Transverse colon (tissue), 4 donors: ENCODE data around the gene MAPK8IP3. TPM values are rescaled to one million over a fixed set of nuclear protein-coding genes. Genes with fewer than 3 reads are reported as not detected.

Source experiments
- DNase-seq: peaks from one replicate; pipeline ENCODE4 v3.0.0-alpha.2; 2019
- H3K27ac ChIP-seq, 4 donors: fragments of 200-600 bp; sonication (generic); 2 replicates each; pipeline ENCODE4 v1.5.1; 2016 to 2018; ENCODE audit warnings: inconsistent platforms in 4 of 4
- H3K27me3 ChIP-seq: fragments of 200-600 bp; sonication (generic); 2 replicates; pipeline ENCODE4 v1.5.1; 2017; ENCODE audit warnings: inconsistent platforms
- H3K36me3 ChIP-seq, 4 donors: fragments of 200-600 bp; sonication (generic); 2 replicates each; pipeline ENCODE4 v1.5.1; 2017 to 2019; ENCODE audit warnings: inconsistent platforms in 4 of 4
- H3K4me1 ChIP-seq, 4 donors: fragments of 200-600 bp; sonication (generic); 2 replicates each; pipeline ENCODE4 v1.5.1; 2017 to 2020; ENCODE audit warnings: inconsistent platforms in 4 of 4
- H3K4me3 ChIP-seq, 4 donors: fragments of 200-600 bp; sonication (generic); 1 replicate in 1 of 4; 2 replicates in 3 of 4; pipeline versions ENCODE4 v1.5.1 to v1.6.1; 2017 to 2019; ENCODE audit warnings: inconsistent platforms in 4 of 4
- H3K9me3 ChIP-seq, 2 donors: fragments of 200-600 bp; sonication (generic); 2 replicates each; pipeline ENCODE4 v1.5.1; 2017 to 2019; ENCODE audit warnings: inconsistent platforms in 2 of 2
- CTCF ChIP-seq, 5 experiments: fragments of 200-600 bp in 3 of 5; fragments of 450-650 bp in 2 of 5; sonication (generic) in 3 of 5; IDR thresholded peaks; 1 replicate in 2 of 5; 2 replicates in 3 of 5; pipeline ENCODE4 v1.5.1; 2016 to 2017; ENCODE audit warnings: antibody characterized with exemption in 5 of 5, inconsistent platforms in 3 of 5, mild to moderate bottlenecking in 2 of 5, moderate library complexity in 1 of 5
- EP300 ChIP-seq: sonication (generic); formaldehyde crosslinking; IDR thresholded peaks from one replicate; pipeline ENCODE4 v1.6.1; 2017; ENCODE audit warnings: antibody characterized with exemption, low read depth
- POLR2A ChIP-seq: fragments of 450-650 bp; IDR thresholded peaks from one replicate; pipeline ENCODE4 v1.6.1; 2016; ENCODE audit warnings: antibody characterized with exemption, mild to moderate bottlenecking, moderate library complexity
- POLR2AphosphoS5 ChIP-seq, 3 donors: sonication (generic); formaldehyde crosslinking; IDR thresholded peaks; one replicate each; pipeline ENCODE4 v1.6.1; 2016; ENCODE audit warnings: antibody characterized with exemption in 3 of 3
- WGBS, 2 donors: methylation state at CpG; one replicate each; pipeline ENCODE4 v1.1.5; 2018; ENCODE audit warnings: low coverage in 1 of 2; 5-methylcytosine and 5-hydroxymethylcytosine counted together
- in situ Hi-C, 4 donors: fragments of 200-750 bp; cut with MboI; loops; one replicate each; pipeline versions ENCODE4 v1.15.0 to v1.15.1; 2017; ENCODE audit warnings: low sequenced_read_pairs in 3 of 4, low pct_ligation_motif_present in 1 of 4, low pct_unique_long_range_greater_than_20kb in 1 of 4
- intact Hi-C: fragments of 100-400 bp; cut with DNase I; formaldehyde crosslinking; loops from one replicate; pipeline ENCODE4 v1.15.1; 2023; ENCODE audit warnings: low total_unique reads
- total RNA-seq, 4 donors: library from RNA; depleted of rRNA; stranded (reverse); fragments of >200 nt; gene quantifications; one replicate each; pipeline ENCODE4 v1.1.0, GENCODE V29; 2016

Gene MAPK8IP3
- total RNA-seq, 4 donors from 2014 or later: 74.0 to 250 (median 138) TPM

GRCh38 chr16:1670371-1670770 is 35.6 kb upstream of the MAPK8IP3 start:
- intact Hi-C loops (no loop called here), in situ Hi-C loops (no loop called here)
- no peak for TF ChIP-seq CTCF (IDR thresholded peaks at IDR 0.05)
- TF ChIP-seq POLR2AphosphoS5 (IDR thresholded peaks at IDR 0.05): no peak
- no peak for TF ChIP-seq POLR2A
- TF ChIP-seq EP300: no peak
- no peaks in the 10 kb centered on the region for H3K4me1 ChIP-seq
- H3K36me3 ChIP-seq: peaks cover 0 to 63% (median 32%) of the 10 kb centered on the region in 4 donors
- H3K27me3 ChIP-seq: no peaks in the 10 kb centered on the region
- no peak for DNase-seq
- 91 to 97% methylated on average over 8 to 19 of the region's 19 CpGs for WGBS, 2 donors
- no peaks in the 10 kb centered on the region for H3K9me3 ChIP-seq
- H3K4me3 ChIP-seq: no peak overlapping the region
- H3K27ac ChIP-seq: no peak overlapping the region

- Histone ChIP-seq H3K36me3 (peaks cover 0 to 67% (median 29%) of the 10 kb centered on the region in 4 donors), H3K27ac (no peak overlapping the region), H3K4me3 (no peak overlapping the region), H3K4me1 (no peaks in the 10 kb centered on the region), H3K9me3 (no peaks in the 10 kb centered on the region), H3K27me3 (no peaks in the 10 kb centered on the region)
- 90 to 100% methylated on average over 2 to 7 of the region's 7 CpGs for whole genome bisulfite sequencing, 2 donors
- no peak for TF ChIP-seq POLR2AphosphoS5 (IDR thresholded peaks at IDR 0.05)
- no peak for TF ChIP-seq CTCF (IDR thresholded peaks at IDR 0.05)
- no peak for TF ChIP-seq POLR2A
- TF ChIP-seq EP300: no peak
- in situ Hi-C loops: no loop called here
- intact Hi-C loops: no loop called here
- DNase-seq: no peak
Measured at GRCh38 chr16:1670866-1671265, 35.1 kb upstream of the MAPK8IP3 start.

GRCh38 chr16:1673424-1674151 is 32.4 kb upstream of the MAPK8IP3 start:
- Histone ChIP-seq H3K27me3 (no peaks in the 10 kb centered on the region), H3K9me3 (no peaks in the 10 kb centered on the region), H3K4me1 (peaks cover 0 to 10% (median 4%) of the 10 kb centered on the region in 4 donors), H3K36me3 (peaks cover 0 to 59% (median 17%) of the 10 kb centered on the region in 4 donors), H3K27ac (no peak overlapping the region), H3K4me3 (no peak overlapping the region)
- 95% methylated on average over 26 of the region's 26 CpGs; no CpG with 5 or more reads in 1 of the 2 donors for WGBS, 2 donors
- intact Hi-C loops (no loop called here), in situ Hi-C loops (no loop called here)
- TF ChIP-seq POLR2A (no peak), CTCF (IDR thresholded peaks at IDR 0.05) (no peak), POLR2AphosphoS5 (IDR thresholded peaks at IDR 0.05) (no peak), EP300 (no peak)
- no peak for DNase-seq

- no peak for TF ChIP-seq POLR2AphosphoS5 (IDR thresholded peaks at IDR 0.05)
- TF ChIP-seq CTCF (IDR thresholded peaks at IDR 0.05): no peak
- no peak for TF ChIP-seq EP300
- no peak for TF ChIP-seq POLR2A
- Histone ChIP-seq H3K9me3 (no peaks in the 10 kb centered on the region), H3K27ac (no peak overlapping the region), H3K27me3 (no peaks in the 10 kb centered on the region), H3K4me1 (peaks cover 3 to 16% (median 10%) of the 10 kb centered on the region in 4 donors), H3K4me3 (no peak overlapping the region), H3K36me3 (peaks cover 0 to 52% (median 13%) of the 10 kb centered on the region in 4 donors)
- in situ Hi-C loops (no loop called here), intact Hi-C loops (no loop called here)
- DNase-seq: no peak
- WGBS, 2 donors: 80% methylated on average over 7 of the region's 7 CpGs; no CpG with 5 or more reads in 1 of the 2 donors
Measured at GRCh38 chr16:1674306-1674705, 31.7 kb upstream of the MAPK8IP3 start.
